ENCODE data around the gene MCM9. TPM values are rescaled to one million over a fixed set of nuclear protein-coding genes. Genes with fewer than 3 reads are reported as not detected.
A peak's percentile ranks its signal among the peaks of the same experiment; 100 is the strongest.

The MCM9 gene
- polyA plus RNA-seq, 3 donors: 9.4 to 11.9 (median 9.8) TPM

- WGBS (ENCODE audit: insufficient coverage): no CpG with 5 or more reads among the region's 1 CpG
- H3K9me3 ChIP-seq (replicated peaks in 1 of 2; ENCODE audit: control insufficient read depth in 1 of 2, insufficient read depth in 1 of 2, low read length in 2 of 2): no peaks in the 10 kb centered on the region
- H3K4me3 Mint-ChIP-seq: no peak overlapping the region
- H3K4me3 ChIP-seq (replicated peaks in 1 of 3; ENCODE audit: low read depth in 2 of 3, low read length in 3 of 3): no peak overlapping the region
- no peak overlapping the region for H3K27ac ChIP-seq (ENCODE audit: low read depth in 1 of 2, low read length in 2 of 2)
- H4K20me1 ChIP-seq (ENCODE audit: insufficient read depth, low read length): no peaks in the 10 kb centered on the region
- no peaks in the 10 kb centered on the region for H3K79me2 ChIP-seq (ENCODE audit: insufficient read depth, low read length)
- H3K36me3 Mint-ChIP-seq: no peaks in the 10 kb centered on the region
- H3K4me1 ChIP-seq (ENCODE audit: control insufficient read depth in 1 of 2, insufficient read depth in 2 of 2, low read length in 2 of 2): peaks cover 0 to 3% of the 10 kb centered on the region in 2 donors
- no peaks in the 10 kb centered on the region for H3K27me3 Mint-ChIP-seq (ENCODE audit: low read depth in 3 of 3)
- H3K4me2 ChIP-seq (replicated peaks; ENCODE audit: extremely low read depth, low read length, poor library complexity, severe bottlenecking): no peak overlapping the region
- no peak for DNase-seq
- H3K27me3 ChIP-seq (ENCODE audit: control insufficient read depth in 2 of 2, insufficient read depth in 2 of 2, low read length in 2 of 2): no peaks in the 10 kb centered on the region
- H2AFZ ChIP-seq (ENCODE audit: insufficient read depth, low read depth, low read length, poor library complexity, severe bottlenecking): peak overlapping the region; percentile 8
- H3K36me3 ChIP-seq (replicated peaks in 1 of 2; ENCODE audit: control insufficient read depth in 1 of 2, insufficient read depth in 2 of 2, low read length in 2 of 2): no peaks in the 10 kb centered on the region
- no peak overlapping the region for H3K9ac ChIP-seq (ENCODE audit: insufficient read depth, low read length, poor library complexity, severe bottlenecking)
- H3K4me1 Mint-ChIP-seq: peaks cover 3% of the 10 kb centered on the region
- H3K27ac Mint-ChIP-seq: no peak overlapping the region
- peaks cover 0 to 4% (median 0%) of the 10 kb centered on the region in 7 donors for H3K9me3 Mint-ChIP-seq
- intact Hi-C loops (cut with micrococcal nuclease): no loop called here
- no peak for TF ChIP-seq CTCF (IDR thresholded peaks at IDR 0.05)
Measured at GRCh38 chr6:118971682-118972081, 36.7 kb upstream of the MCM9 start.

- Mint-ChIP-seq H3K27me3 (ENCODE audit: low read depth in 3 of 3) (no peaks in the 10 kb centered on the region), H3K36me3 (no peaks in the 10 kb centered on the region), H3K9me3 (peaks cover 0 to 4% (median 0%) of the 10 kb centered on the region in 7 donors), H3K4me3 (no peak overlapping the region), H3K4me1 (peaks cover 3% of the 10 kb centered on the region), H3K27ac (no peak overlapping the region)
- no peak overlapping the region for H3K4me3 ChIP-seq (replicated peaks in 1 of 3; ENCODE audit: low read depth in 2 of 3, low read length in 3 of 3)
- no peak for DNase-seq
- H3K9ac ChIP-seq (ENCODE audit: insufficient read depth, low read length, poor library complexity, severe bottlenecking): no peak overlapping the region
- no peaks in the 10 kb centered on the region for H3K36me3 ChIP-seq (replicated peaks in 1 of 2; ENCODE audit: control insufficient read depth in 1 of 2, insufficient read depth in 2 of 2, low read length in 2 of 2)
- no peak overlapping the region for H3K4me2 ChIP-seq (replicated peaks; ENCODE audit: extremely low read depth, low read length, poor library complexity, severe bottlenecking)
- H3K4me1 ChIP-seq (ENCODE audit: control insufficient read depth in 1 of 2, insufficient read depth in 2 of 2, low read length in 2 of 2): peaks cover 0 to 3% of the 10 kb centered on the region in 2 donors
- no peaks in the 10 kb centered on the region for H3K9me3 ChIP-seq (replicated peaks in 1 of 2; ENCODE audit: control insufficient read depth in 1 of 2, insufficient read depth in 1 of 2, low read length in 2 of 2)
- TF ChIP-seq CTCF (IDR thresholded peaks at IDR 0.05): no peak
- no peak overlapping the region for H3K27ac ChIP-seq (ENCODE audit: low read depth in 1 of 2, low read length in 2 of 2)
- no peaks in the 10 kb centered on the region for H3K79me2 ChIP-seq (ENCODE audit: insufficient read depth, low read length)
- no peaks in the 10 kb centered on the region for H3K27me3 ChIP-seq (ENCODE audit: control insufficient read depth in 2 of 2, insufficient read depth in 2 of 2, low read length in 2 of 2)
- H4K20me1 ChIP-seq (ENCODE audit: insufficient read depth, low read length): no peaks in the 10 kb centered on the region
- WGBS (ENCODE audit: insufficient coverage): no CpG with 5 or more reads among the region's 3 CpGs
- intact Hi-C loops (cut with micrococcal nuclease): no loop called here
- H2AFZ ChIP-seq (ENCODE audit: insufficient read depth, low read depth, low read length, poor library complexity, severe bottlenecking): no peak overlapping the region
Measured at GRCh38 chr6:118970866-118971265, 35.9 kb upstream of the MCM9 start.

All from CD14-positive monocyte (primary cell).